Measurements from ENCODE around the gene STMP1.

DNA sequence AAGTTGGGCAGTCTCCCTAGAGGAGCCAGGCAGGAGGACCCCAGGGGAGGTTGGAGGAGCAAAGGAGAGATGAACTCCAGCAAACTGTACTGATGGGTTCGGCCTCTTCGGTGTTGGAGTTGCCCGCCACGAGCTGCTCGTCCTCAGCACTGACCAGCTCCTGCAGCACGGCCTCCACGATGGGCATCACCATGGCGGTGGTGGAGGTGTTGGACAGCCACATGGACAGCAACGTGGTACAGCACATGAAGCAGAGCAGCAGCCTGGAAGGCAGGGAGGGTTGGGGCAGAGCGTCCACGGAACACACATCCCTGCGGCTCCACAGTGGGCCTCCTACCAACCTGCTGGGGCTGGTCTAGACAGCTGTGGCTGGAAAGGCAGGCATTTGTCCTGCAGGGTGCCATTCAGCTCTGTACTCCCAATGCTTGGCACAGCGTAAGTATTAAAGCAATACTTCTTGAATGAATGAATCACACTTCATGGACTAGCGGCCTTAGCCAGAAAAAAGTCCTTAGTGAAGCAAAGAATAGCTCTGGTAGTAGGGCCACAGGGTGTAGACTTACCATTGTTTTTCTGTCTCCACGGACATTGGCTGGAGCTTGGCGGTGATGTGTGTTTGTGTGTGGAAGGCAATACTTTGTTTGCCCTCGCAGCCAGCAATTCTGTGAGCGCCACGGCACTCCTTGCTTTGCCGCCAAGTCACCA lies 43.9 kb downstream of the STMP1 start:
- TF ChIP-seq, protein P1, sequence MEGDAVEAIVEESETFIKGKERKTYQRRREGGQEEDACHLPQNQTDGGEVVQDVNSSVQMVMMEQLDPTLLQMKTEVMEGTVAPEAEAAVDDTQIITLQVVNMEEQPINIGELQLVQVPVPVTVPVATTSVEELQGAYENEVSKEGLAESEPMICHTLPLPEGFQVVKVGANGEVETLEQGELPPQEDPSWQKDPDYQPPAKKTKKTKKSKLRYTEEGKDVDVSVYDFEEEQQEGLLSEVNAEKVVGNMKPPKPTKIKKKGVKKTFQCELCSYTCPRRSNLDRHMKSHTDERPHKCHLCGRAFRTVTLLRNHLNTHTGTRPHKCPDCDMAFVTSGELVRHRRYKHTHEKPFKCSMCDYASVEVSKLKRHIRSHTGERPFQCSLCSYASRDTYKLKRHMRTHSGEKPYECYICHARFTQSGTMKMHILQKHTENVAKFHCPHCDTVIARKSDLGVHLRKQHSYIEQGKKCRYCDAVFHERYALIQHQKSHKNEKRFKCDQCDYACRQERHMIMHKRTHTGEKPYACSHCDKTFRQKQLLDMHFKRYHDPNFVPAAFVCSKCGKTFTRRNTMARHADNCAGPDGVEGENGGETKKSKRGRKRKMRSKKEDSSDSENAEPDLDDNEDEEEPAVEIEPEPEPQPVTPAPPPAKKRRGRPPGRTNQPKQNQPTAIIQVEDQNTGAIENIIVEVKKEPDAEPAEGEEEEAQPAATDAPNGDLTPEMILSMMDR (IDR thresholded peaks at IDR 0.05), result no peak
- no peak for TF ChIP-seq POLR2A (IDR thresholded peaks at IDR 0.05)

Measured in adrenal gland (tissue), 5 donors.